ENCODE results near the gene MMD.
A peak's percentile ranks its signal among the peaks of the same experiment; 100 is the strongest.

MMD gene

DNA sequence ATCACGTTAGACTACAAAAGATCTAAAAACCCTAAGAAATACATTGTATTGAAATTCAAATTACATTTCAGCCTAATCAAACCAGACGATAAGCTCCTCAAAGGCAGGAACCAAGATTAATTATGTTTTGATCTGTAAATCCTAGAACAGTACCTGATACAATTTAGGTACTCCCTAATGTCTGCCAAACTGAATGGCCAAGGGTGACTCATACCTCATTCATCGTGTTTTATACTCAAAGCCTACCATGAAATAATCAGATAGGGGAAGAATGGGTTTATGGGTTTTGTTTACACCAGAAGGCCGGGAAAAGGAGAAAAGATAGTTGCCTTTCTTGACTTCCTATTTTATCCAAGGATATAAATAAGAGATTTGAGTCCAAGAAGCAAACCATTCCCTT is 19.3 kb downstream of the MMD start:
- TF ChIP-seq CREB1 (IDR thresholded peaks at IDR 0.05; ENCODE audit: low read depth) (no peak), TEAD4 (IDR thresholded peaks at IDR 0.05) (no peak), FOXM1 (IDR thresholded peaks at IDR 0.05; ENCODE audit: borderline replicate concordance, low read depth) (no peak), ZBTB7A (IDR thresholded peaks at IDR 0.05; ENCODE audit: low read depth) (no peak), TAF1 (IDR thresholded peaks at IDR 0.05; ENCODE audit: low read depth) (no peak), CEBPB (IDR thresholded peaks at IDR 0.05) (no peak), TCF12 (IDR thresholded peaks at IDR 0.05; ENCODE audit: low read depth) (no peak), EGR1 (IDR thresholded peaks at IDR 0.05) (no peak)
- TF ChIP-seq, protein P1, sequence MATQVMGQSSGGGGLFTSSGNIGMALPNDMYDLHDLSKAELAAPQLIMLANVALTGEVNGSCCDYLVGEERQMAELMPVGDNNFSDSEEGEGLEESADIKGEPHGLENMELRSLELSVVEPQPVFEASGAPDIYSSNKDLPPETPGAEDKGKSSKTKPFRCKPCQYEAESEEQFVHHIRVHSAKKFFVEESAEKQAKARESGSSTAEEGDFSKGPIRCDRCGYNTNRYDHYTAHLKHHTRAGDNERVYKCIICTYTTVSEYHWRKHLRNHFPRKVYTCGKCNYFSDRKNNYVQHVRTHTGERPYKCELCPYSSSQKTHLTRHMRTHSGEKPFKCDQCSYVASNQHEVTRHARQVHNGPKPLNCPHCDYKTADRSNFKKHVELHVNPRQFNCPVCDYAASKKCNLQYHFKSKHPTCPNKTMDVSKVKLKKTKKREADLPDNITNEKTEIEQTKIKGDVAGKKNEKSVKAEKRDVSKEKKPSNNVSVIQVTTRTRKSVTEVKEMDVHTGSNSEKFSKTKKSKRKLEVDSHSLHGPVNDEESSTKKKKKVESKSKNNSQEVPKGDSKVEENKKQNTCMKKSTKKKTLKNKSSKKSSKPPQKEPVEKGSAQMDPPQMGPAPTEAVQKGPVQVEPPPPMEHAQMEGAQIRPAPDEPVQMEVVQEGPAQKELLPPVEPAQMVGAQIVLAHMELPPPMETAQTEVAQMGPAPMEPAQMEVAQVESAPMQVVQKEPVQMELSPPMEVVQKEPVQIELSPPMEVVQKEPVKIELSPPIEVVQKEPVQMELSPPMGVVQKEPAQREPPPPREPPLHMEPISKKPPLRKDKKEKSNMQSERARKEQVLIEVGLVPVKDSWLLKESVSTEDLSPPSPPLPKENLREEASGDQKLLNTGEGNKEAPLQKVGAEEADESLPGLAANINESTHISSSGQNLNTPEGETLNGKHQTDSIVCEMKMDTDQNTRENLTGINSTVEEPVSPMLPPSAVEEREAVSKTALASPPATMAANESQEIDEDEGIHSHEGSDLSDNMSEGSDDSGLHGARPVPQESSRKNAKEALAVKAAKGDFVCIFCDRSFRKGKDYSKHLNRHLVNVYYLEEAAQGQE (IDR thresholded peaks at IDR 0.05; ENCODE audit: low read depth), result no peak

DNA sequence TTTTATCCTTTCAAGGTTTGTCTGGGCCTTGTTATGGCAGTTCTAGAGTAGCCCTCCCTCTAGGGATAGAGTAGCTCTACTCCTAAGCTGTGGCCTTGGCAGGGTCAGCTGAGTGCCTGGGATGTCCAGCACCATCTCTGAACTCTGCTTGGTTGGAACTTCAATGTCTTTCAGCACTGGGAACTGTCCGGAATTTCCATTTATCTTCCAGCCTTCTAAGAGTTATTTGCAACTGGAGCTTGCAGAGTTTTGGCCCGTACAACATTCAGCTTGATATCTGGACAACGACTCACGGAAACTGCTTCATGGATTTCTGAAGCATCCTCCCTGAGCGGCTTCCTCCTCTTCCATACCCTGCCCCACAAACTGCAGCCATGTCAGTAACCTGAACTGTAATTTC is 22.9 kb downstream of the MMD start:
- no peak for TF ChIP-seq FOXM1 (IDR thresholded peaks at IDR 0.05; ENCODE audit: borderline replicate concordance, low read depth)
- TF ChIP-seq, protein P1 (IDR thresholded peaks at IDR 0.05; ENCODE audit: low read depth), result peak; percentile 80

DNA sequence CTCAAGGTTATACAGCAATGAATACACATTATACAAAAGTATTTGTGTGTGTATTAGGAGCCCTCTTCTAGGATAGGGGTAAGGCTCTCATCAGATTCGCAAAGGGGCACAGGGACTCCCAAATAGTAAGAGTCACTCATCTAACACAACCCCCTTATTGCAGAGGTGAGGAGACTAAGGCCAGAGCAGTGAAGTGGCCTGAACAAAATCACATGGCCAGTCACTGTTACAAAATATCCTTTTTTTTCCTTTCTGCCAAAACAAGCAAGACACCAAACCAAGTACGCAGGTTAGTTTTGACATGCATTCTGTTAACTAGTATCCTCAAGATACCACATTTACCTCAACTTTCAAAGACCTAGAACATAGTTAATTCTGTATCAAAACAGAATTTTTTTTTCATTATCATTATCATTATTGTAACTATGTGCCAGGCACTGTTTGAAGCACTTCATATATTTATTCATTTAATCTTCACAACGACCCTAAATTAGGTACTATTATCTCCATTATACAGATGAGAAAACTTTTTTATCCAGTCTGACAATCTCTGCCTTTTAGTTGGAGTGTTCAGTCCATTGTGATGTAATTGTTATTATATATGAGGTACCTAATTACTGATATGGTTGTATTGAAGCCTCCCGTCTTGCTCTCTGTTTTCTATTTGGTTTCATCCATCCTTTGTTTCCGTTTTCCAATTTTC is 25.7 kb downstream of the MMD start:
- no peak for TF ChIP-seq ZBTB7A (IDR thresholded peaks at IDR 0.05; ENCODE audit: low read depth)
- no peak for TF ChIP-seq FOXM1 (IDR thresholded peaks at IDR 0.05; ENCODE audit: borderline replicate concordance, low read depth)
- TF ChIP-seq YY1 (IDR thresholded peaks at IDR 0.05; ENCODE audit: low read depth), result no peak
- no peak for TF ChIP-seq CEBPB (IDR thresholded peaks at IDR 0.05)
- no peak for TF ChIP-seq EGR1 (IDR thresholded peaks at IDR 0.05)

DNA sequence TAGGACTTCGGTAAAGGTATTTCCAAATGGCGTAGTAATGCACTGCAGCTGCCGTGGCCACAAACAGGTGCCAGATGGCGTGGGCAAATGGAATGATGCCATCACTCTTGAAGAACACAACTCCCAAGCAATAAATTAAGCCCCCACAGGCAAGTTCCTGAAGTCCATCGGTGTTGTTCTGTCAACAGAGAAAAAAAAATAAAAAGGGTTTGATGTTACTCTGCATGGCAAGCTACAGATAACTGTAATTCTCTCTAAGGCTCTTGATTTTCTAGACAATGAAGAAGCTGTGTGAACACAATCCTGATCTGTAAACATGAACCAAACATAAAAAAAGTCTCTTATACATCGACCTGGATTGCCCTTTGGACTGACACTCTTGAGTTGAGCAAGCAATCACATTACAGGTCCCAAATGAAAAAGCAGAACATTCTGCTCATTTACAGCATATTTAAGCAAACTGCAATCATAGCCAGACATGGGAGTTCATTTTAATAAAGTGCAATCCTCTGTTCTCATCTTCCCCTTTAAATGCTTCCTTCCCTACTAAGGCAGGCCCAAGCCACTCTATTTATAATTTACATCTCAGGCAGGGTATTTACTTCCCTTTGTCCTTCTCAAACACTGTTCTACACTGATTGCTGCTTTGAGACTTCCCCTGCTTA is 27.1 kb downstream of the MMD start:
- TF ChIP-seq YY1 (IDR thresholded peaks at IDR 0.05; ENCODE audit: low read depth), result no peak
- TF ChIP-seq, protein P2, sequence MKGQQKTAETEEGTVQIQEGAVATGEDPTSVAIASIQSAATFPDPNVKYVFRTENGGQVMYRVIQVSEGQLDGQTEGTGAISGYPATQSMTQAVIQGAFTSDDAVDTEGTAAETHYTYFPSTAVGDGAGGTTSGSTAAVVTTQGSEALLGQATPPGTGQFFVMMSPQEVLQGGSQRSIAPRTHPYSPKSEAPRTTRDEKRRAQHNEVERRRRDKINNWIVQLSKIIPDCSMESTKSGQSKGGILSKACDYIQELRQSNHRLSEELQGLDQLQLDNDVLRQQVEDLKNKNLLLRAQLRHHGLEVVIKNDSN (IDR thresholded peaks at IDR 0.05), result no peak
- no peak for TF ChIP-seq FOXM1 (IDR thresholded peaks at IDR 0.05; ENCODE audit: borderline replicate concordance, low read depth)
- no peak for TF ChIP-seq TAF1 (IDR thresholded peaks at IDR 0.05; ENCODE audit: low read depth)
- TF ChIP-seq, protein P3, sequence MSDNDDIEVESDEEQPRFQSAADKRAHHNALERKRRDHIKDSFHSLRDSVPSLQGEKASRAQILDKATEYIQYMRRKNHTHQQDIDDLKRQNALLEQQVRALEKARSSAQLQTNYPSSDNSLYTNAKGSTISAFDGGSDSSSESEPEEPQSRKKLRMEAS (IDR thresholded peaks at IDR 0.05), result no peak
- no peak for TF ChIP-seq RAD21 (IDR thresholded peaks at IDR 0.05; ENCODE audit: low read depth)
- TF ChIP-seq NFIC (IDR thresholded peaks at IDR 0.05), result no peak

DNA sequence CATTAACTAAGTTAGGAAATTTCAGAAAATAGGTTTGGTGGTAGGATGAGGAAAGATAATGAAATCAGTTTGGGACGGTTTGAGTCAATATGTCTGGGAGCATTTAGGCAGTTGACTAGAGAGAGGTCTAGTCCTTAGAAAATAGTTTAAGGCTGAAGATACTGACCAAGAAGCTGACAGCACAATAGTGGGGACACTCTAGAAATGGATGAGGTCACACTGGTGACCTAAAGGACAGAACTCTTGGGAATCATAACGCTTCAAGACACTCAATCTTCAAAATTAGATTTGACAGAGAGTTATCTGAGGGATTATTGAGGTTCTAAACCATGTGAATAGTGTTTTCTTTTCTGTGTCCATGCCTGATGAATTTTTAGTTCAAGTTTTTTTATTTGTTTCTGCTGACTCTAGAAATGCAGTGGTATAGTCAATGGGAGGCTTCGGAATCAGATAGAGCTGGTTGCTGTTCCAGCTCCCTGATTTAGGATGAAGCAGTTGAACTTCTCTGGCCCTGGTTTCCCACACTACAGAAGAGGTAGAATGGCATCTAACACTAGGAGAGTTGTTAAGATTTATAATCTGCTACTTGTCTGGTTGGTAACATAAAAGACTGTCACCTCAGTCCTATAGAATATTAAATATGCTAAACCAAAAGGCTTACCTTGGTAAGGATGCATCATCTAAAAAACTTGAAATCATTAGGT is 29.7 kb downstream of the MMD start:
- no peak for TF ChIP-seq FOXM1 (IDR thresholded peaks at IDR 0.05; ENCODE audit: borderline replicate concordance, low read depth)
- no peak for TF ChIP-seq CREB1 (IDR thresholded peaks at IDR 0.05; ENCODE audit: low read depth)
- no peak for TF ChIP-seq TEAD4 (IDR thresholded peaks at IDR 0.05)
- no peak for TF ChIP-seq TCF12 (IDR thresholded peaks at IDR 0.05; ENCODE audit: low read depth)
- no peak for TF ChIP-seq TAF1 (IDR thresholded peaks at IDR 0.05; ENCODE audit: low read depth)
- TF ChIP-seq NFIC (IDR thresholded peaks at IDR 0.05), result no peak
- TF ChIP-seq, protein P3 (IDR thresholded peaks at IDR 0.05), result no peak

DNA sequence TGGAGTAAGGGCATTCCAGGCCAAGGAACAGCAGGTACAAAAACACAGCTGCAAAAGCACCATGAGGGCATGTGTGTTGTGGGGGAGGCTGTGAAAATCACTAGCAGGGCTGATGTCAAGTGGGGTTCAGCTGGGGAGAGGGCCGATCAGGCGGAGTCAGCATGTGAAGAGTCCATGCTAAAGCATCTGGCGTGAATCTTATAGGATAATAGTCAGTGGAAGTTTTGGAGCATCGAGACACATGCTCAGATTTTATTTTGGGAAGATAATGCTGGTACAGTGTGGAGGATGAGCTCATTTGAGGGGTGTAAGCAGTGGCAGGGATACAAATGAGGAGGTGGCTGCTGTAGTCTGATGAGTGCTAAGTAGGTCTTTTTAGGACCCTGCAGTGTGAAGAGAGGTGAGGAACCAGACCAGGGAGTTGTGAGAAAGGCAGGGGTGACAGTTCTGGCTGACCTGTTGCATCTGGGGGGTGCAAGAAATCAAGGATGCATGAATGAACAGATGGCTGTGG is 30.3 kb downstream of the MMD start:
- TF ChIP-seq NFIC (IDR thresholded peaks at IDR 0.05) (no peak), TAF1 (IDR thresholded peaks at IDR 0.05; ENCODE audit: low read depth) (no peak), CREB1 (IDR thresholded peaks at IDR 0.05; ENCODE audit: low read depth) (no peak), EGR1 (IDR thresholded peaks at IDR 0.05) (no peak)
- TF ChIP-seq, protein P2 (IDR thresholded peaks at IDR 0.05), result no peak
